ENCODE measurements around the gene TTC3.
"Not testable (repeated sequence)": the region's sequence is repeated elsewhere in the genome, so short reads cannot be mapped to it uniquely, and the experiment has no call there.

DNA sequence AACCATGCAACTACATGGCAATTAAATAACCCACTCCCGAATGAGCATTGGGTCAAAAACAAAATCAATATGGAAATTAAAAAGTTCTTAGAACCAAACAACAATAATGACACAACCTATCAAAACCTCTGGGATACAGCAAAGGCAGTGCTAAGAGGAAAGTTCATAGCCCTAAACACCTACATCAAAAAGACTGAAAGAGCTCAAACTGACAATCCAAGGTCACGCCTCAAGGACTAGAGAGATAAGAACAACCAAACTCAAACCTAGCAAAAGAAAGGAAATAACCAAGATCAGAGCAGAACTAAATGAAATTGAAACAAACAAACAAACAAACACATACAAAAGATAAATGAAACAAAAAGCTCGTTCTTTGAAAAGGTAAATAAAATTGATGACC lies 23.3 kb upstream of the TTC3 start:
- not testable (repeated sequence) for TF ChIP-seq POLR2A, TAF1, POLR2AphosphoS5, SPI1 (IDR thresholded peaks at IDR 0.05; ENCODE audit: low read depth, low read length)

All from GM12891 (cell line).